ENCODE measurements around the gene APCDD1.
"Not testable (repeated sequence)": the region's sequence is repeated elsewhere in the genome, so short reads cannot be mapped to it uniquely, and the experiment has no call there.

Gene APCDD1

GRCh38 chr18:10530002-10530401 is 75.6 kb downstream of the APCDD1 start:
- no peak for FAIRE-seq

GRCh38 chr18:10530852-10531251 is 76.4 kb downstream of the APCDD1 start:
- peak; percentile 84 for FAIRE-seq

DNA sequence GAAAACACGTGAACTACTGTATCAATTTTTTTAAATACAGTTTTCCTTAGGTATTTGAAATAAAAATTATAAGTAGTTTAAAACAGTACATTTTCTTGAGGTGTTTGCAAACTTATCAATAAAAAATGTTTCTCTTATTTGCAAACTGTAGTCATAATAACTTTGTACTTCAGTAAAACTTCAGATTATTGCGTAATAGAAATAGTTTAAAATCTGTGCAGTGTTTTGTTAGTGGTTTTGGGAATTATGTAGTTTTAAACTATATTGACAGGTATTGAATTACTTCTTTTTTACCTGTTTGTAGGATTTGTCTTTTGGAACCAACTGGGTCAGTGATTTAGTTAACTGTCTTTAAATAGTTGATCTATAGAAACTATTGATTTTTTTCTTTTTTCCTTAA is 78.7 kb downstream of the APCDD1 start:
- FAIRE-seq: no peak

DNA sequence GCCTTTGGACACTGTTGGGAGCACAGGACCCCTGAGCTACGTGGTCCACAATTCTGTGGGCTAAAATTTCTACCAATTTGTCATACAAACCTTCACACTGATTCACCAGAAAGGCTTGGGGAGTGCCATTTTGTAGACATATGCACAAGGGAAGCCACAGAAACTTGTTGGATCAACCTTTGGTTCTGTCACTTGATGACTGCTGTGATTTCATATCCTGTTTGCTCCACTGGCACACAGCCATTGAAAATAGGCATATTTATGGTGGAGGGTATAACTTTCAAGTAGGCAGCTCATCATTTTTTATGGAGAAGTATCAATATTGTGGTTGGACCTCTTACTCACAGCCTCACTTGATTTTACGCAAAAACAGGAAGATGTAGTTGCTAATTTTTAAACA is 81.8 kb downstream of the APCDD1 start:
- no peak for FAIRE-seq

DNA sequence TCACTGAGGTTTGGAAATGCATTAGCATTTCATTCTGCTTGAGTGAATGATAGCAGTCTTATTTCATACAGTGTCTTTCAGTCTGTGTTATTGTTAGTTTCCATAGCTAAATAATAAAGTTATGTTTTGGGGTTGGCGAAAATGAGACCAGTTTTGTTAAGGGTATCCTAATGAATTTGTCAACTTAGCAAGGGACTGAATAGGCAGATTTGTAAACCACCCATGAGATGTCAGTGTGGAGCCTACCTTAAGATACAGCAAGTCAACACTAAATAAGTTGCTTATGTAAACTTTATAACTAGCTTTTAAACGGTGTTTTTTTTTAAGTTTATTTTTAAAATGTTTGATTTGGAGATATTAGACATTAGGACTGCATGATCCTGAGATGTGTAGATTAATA is 83.3 kb downstream of the APCDD1 start:
- no peak for FAIRE-seq

DNA sequence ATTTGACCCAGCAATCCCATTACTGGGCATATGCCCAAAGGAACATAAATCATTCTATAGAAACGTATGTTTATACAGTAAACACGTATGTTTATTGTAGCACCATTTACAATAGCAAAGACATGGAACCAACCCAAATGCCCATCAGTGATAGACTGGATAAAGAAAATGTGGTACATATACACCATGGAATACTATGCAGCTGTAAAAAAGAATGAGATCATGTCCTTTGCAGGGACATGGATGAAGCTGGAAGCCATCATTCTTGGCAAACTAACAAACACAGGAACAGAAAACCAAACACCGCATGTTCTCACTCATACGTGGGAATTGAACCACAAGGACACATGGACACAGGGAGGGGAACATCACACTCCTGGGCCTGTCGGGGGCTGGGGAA is 84.7 kb downstream of the APCDD1 start:
- FAIRE-seq: not testable (repeated sequence)
